GM11168 (cell line): ENCODE measurements around the gene PAX8.

Source experiments
- in situ Hi-C: fragments of 300-500 bp; cut with MboI; formaldehyde crosslinking; loops from one replicate; pipeline ENCODE4 v1.12.0; 2022; ENCODE audit warnings: low sequenced_read_pairs; ENCODE audit not compliant: unreplicated experiment

PAX8 gene

DNA sequence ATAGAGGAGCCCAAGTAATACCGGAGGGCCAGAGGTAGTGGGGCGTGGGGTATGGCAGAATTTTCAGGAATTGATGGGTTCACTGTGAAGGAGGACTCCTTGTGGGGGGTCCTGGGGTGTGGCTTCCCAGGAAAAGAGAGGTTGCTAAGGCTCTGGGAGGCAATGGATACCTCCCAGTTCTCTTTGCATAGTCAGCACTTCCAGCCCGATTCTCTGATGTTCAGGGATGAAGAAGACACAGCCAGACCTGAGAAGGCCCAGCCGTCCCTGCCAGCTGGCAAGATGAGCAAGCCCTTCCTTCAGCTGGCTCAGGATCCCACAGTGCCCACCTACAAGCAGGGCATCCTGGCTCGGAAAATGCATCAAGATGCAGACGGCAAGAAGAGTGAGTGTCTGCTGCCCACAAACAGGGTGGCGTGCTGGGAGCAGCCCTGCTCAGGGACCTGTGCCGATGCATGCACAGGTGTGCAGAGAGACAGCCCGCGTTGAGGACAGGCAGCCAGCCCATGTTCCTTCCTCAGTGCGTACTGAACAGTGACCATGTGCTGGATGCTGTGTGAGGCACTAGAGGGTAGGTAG lies 82.7 kb downstream of the PAX8 start:
- in situ Hi-C loops: no loop called here

GRCh38 chr2:113192459-113193100 lies 86.1 kb downstream of the PAX8 start:
- in situ Hi-C loops: no loop called here

GRCh38 chr2:113190871-113191270 lies 87.8 kb downstream of the PAX8 start:
- in situ Hi-C loops: no loop called here

DNA sequence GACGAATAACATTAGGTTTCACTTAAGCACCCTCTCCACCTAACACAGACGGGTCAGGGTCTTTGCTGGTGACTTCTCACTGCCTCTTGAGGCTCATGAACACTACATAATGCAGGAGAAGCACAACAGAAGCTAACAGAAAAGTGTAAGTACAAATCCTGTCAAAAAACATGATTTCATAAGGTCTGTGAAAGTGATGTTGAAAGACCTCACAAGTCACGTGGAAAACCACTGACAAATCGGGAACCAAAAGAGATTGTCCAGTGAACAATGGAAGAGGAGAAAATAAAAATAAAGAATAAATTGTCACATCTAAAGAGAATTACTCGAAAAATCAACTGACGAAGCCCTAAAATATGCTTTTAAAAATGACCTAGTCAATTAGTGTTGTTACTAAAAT lies 91.0 kb downstream of the PAX8 start:
- in situ Hi-C loops: no loop called here

DNA sequence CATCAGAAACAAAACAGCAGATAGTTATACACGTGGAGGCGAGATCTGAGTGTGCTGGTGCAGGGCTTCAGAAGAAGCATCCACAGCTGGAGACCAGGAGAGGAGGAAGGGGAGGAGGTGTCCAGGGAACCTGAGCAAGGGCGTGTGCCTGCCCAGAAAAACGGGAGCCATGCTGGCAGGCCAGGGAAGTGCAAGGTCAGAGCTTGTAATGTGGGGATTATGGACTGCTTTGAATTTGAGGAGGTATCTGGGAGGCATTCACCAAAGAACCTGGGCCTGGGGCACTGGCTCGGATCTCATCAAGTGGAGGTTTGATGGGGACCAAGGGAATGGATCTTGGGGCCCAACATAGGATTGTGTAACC lies 92.3 kb downstream of the PAX8 start:
- in situ Hi-C loops: no loop called here

- in situ Hi-C loops: no loop called here
Measured at GRCh38 chr2:113185664-113186432, 92.9 kb downstream of the PAX8 start.

GRCh38 chr2:113184531-113185230 lies 94.0 kb downstream of the PAX8 start:
- in situ Hi-C loops: no loop called here

- in situ Hi-C loops: no loop called here
Measured at GRCh38 chr2:113183703-113184102, 95.0 kb downstream of the PAX8 start.

DNA sequence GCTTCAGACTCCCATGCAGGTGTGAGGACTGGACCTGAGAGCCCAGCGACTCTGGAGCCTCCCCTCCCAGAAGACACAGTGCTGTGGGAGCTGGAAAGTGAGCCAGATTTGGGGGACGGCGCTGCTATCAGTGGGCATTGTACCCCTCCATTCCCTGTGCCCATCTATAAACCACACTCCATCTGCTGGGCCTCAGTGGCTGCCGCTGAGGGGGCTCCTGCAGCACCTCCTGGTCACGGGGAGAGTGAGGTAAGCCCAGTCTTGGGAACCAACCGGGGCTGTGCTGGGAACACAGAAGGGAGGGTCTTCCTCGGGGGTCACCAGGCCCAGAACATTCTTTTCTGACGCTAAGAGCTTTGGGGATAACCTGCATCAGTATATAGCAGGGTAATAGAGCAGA lies 95.5 kb downstream of the PAX8 start:
- in situ Hi-C loops: no loop called here

- in situ Hi-C loops: no loop called here
Measured at GRCh38 chr2:113182471-113183260, 96.1 kb downstream of the PAX8 start.

- in situ Hi-C loops: no loop called here
Measured at GRCh38 chr2:113181258-113182051, 97.3 kb downstream of the PAX8 start.

DNA sequence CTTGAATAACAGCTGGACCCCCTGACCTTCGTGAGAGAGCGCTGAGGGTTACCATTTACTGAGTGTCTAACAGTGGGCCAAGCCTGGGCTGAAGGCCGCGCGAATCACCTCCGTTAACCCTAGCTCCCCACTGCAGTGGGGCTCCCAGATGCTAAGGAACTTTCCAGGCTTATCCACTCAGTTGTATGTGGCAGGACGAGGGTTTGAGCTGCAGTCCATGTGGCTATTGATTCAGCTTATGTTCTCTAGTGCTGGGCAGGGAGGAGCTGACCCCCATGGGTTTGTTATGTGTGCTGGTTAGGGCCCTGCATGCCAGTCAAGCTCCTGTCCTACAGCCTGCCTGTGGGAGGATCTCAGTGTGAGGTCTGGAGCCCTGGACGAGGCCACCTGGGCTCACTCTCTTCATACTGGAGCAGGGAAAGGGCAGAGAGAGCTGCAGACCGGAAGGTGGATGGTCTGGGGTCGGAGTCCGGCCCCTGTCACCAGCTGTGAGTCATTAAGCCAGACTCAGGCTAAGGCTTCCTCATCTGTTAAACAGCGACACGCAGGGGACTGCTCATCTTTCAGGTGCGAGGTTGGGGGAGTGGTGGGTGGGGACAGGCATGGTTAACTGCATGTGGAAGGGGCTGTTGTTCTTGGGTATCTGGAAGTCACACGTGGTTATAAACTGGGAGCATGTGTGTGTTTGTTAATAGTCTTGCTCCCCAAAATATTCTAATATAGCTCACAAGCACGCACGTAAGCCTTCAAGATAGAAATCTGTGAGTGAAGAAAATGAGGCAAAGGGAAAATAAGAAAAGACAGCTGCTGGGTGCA lies 98.4 kb downstream of the PAX8 start:
- in situ Hi-C loops: no loop called here

- in situ Hi-C loops: no loop called here
Measured at GRCh38 chr2:113179446-113180045, 99.2 kb downstream of the PAX8 start.

DNA sequence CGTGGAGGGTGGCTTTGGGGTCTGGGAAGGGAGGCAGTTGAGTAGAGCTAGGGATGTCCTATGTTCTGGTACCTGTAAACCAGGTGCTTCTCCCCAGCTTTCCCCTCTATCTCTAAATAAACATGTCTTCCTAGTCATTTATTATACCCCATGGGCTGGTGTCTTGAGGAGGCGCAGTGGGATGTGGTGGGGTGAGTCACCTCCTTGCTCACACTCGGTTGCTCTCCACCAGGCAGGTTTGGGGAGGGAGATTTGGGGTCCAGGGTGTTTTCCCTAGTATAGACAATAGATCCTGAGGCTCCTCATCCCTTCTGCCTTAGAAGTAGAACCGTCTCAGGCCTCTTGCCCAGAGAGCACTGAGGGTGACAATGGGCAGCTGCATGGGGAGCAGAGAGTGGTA lies 99.8 kb downstream of the PAX8 start:
- in situ Hi-C loops: no loop called here

GRCh38 chr2:113178069-113178746 lies 100.5 kb downstream of the PAX8 start:
- in situ Hi-C loops: no loop called here

- in situ Hi-C loops: no loop called here
Measured at GRCh38 chr2:113176696-113177355, 101.9 kb downstream of the PAX8 start.
